Measurements from ENCODE around the gene CCDC43.
"Not testable (repeated sequence)": the region's sequence is repeated elsewhere in the genome, so short reads cannot be mapped to it uniquely, and the experiment has no call there.

The CCDC43 gene

DNA sequence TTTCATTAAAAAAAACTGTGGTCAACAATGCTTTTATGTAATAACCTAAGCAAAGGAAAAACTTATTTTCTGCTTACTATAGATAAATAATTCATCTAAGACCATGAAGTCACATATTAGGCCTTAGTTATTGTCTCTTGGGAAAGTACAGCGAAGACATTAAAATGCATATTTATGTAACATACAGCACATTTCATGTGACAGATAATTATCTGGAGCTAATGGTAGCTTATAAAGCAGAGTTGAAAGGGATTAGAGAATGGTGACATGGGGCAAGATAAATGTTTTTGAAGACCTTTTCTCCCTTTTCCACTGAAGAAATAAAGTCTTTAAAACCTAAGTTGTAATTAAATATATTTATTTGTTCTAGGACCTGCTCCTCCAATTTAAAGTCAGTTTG lies 23.6 kb downstream of the CCDC43 start:
- no peak for DNase-seq

DNA sequence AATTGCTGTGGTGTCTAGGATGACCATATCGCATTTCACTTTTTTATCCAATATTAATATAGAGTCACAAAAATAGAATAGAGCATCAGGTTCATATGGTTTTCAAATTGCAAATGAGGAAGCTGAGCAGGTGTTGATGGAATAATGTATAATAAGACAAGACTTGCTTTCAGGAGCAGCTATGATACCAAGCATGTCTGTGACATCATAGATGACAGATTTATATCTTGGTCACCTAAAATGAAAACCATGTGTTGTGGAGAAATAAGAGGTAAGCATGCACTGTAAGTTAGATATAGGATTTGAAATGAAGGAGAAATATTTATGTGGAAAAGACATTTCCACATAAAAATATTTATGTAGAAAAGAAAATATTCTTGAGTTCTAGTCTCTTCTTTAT lies 24.7 kb downstream of the CCDC43 start:
- no peak for DNase-seq

- no peak for DNase-seq
These were observed 26.5 kb downstream of the CCDC43 start for GRCh38 chr17:44663095-44663494.

GRCh38 chr17:44661835-44662234 lies 27.7 kb downstream of the CCDC43 start:
- DNase-seq = no peak

DNA sequence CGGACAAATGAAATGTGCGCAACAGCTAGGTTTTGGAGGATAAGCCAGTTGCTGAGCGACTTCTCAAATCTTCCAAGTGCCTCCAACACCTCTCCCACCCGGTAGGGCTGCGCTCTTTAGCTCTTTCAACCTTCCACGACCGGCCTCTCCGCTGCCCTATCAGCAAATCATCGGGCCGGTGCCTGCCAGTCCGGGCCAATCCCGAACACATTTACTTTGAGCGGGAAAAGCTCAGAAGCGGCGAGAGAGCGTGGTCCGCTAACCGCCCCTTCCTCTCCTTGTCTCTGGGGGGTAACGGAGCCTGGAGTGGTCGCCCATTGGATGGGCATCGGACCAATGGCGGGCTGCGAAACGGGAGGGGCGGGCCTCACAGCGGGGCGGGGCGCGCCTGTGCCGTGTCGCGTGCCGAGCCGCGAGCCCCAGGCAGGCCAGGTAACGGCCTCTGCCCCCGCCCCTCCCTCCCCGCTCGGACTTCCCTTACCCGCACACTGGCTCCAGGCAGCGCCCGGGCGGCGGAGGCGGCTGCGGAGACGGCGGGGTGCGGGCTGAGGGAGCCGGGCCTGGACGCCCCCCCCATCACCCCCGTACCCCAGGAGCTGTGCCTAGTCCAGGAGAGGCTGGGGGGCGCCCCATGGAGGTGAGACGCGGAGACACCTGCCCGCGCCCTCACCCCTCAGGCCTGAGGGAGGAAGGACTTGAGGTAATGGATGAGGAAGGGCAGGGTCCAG lies 33.4 kb downstream of the CCDC43 start, which contains the start of gene MEIOC:
MEIOC (plus strand) TSS at position 486 of the 728 bp plus-strand sequence; CDS start at position 632, 146 bp downstream.
- peak; percentile 2 for DNase-seq

DNA sequence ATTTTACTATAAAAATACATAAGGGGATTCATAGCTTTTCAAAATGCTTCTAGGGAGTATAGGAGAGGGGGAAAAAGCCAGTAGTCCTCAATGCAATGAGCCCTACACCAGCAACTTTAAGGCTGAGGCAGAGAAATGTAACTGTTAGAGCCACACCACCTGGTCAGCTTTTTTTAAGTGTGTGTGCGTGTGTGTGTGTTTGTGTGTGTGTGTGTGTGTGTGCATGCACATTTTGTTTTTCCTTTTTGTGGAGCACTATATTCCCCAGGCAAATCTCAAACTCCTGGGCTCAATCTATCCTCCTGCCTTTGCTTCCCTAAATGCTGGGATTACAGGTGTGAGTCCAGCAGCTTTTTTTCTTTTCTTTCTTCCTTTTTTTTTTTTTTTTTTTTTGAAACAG lies 35.6 kb downstream of the CCDC43 start:
- no peak for DNase-seq

DNA sequence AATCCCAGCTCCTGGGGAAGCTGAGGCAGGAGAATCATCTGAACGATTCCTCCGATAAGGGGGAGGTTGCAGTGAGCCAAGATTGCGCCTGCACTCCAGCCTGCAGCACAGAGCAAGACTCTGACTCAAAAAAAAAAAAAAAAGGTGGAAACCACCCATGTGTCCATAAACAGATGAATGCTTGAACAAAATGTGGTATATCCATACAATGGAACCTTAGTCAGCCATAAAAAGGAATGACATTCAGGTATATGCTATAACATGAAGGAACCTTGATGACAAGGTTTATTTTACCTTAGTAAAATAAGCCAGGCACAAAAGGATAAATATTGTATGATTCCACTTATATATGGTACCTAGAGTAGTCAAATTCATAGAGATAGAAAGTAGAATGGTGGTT lies 36.2 kb downstream of the CCDC43 start:
- DNase-seq = no peak

DNA sequence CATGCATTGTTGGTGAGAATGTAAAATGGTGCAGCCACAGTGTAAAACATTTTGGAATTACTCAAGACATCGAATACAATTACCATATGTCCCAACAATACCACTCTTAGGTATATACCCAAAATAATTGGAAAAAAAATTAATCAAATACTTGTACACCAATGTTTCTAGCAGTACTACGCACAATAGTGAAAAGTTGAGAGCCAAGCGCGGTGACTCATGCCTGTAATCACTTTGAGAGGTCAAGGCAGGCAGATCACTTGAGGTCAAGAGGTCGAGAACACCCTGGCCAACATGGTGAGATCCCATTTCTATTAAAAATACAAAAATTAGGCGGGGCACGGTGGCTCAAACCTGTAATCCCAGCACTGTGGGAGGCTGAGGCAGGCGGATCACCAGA lies 36.8 kb downstream of the CCDC43 start:
- DNase-seq = no peak

GRCh38 chr17:44651228-44651627 lies 38.3 kb downstream of the CCDC43 start:
- no peak for DNase-seq

DNA sequence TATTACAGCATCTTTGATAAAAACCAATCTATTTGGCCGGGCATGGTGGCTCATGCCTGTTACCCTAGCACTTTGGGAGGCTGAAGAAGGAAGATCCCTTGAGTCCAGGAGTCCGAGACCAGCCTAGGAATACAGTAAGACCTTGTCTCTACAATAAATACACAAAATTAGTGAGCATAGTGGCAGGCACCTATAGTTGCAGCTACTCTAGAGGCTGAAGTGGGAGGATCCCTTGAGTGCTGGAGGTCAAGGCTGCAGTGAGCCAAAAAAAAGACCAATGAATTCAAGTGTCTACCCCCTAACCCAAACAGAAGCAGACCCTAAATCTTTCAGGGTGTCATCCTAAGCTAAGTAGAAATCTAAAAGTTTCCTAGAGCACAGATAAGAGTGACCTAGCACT lies 40.6 kb downstream of the CCDC43 start:
- DNase-seq = no peak

GRCh38 chr17:44647736-44648135 lies 41.8 kb downstream of the CCDC43 start:
- DNase-seq = no peak

DNA sequence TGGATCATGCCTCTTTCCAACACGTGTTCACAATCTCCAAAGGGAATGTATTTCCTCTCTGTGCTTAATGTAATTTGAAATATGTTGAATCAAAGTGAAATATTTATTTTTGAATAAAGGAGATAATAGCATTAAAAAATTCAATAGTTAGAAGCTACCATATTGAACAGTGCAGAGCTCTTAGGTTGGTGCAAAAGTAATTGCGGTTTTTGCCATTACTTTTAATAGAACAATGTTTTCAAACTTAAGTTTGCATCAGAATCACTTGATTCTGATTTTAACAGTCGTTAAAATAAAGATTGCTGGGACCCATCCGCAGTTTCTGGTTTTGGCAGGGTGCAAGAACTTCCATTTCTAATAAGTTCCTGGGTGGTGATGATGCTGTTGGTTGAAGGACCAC lies 43.3 kb downstream of the CCDC43 start:
- no peak for DNase-seq

DNA sequence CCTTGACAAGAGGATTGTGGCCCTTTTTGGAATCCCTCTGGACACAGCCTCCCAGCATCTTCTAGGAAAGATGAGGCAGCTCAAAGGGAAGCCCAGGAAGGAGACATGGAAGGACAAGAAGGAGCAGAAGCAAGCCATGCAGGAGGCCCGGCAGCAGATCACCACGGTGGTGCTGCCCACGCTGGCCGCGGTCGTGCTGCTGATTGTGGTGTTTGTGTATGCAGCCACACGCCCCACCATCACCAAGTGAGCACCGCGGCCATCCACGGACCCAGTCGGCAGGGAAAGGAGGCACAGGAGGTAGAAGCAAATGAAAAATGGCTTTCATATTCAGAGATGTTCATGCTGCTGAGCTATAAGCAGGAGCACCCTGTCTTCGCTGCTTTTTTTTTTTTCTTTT lies 44.2 kb downstream of the CCDC43 start:
- DNase-seq = no peak

DNA sequence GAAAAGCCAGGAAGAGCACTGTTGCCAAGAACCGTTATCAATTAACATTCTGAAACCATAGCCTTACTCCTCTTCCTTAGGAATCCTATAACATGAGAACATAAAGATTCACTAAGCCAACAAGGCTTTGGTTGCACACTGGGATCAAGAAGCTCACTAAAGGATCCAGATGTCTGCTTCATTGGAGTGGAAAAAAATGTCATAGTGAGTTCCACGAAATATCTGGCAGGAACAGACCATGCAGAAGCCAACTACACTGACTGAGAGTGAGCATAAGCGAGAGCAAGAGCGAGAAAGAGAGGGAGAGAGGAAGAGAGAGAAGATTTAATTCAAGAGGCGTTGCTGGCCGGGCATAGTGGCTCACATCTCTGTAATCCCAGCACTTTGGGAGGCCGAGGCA lies 46.7 kb downstream of the CCDC43 start:
- DNase-seq = no peak

DNA sequence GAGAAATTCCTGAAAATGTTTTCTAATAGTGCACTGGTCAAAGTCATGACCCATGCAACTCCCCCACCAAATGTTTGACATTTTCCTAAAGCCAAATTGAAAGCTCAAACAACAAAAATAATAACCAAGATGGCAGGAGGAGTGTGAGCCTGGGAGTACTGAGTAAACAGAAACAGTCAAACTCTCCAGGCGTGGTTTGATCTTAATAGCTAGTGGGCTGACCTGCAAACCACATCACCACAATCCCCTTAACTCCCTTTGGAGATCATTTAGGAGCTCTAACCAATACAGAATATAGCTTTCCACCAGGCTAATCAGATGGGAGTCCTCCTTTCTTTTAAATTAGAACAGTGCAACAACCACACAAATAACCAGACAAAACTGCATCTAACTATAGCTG lies 52.5 kb downstream of the CCDC43 start:
- DNase-seq = no peak

DNA sequence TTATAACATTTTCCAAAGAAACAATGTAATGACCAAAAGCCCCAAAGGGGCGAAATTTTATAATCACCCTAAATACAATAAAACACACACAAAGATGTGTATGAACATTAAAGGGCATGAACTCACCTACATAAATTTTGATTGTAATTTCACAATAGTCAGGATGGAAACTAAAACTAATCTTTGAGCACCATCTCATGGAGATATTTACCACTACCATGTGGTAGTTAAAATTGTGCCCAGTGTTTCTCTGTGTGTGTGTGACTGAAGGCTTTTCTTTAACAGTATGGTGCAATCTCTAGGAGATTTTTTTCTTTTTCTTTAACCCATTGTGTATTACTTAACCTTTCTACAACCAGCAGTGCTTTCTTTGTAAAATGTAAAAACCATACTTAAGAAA lies 53.0 kb downstream of the CCDC43 start:
- DNase-seq = no peak

- DNase-seq = not testable (repeated sequence)
These were observed 55.2 kb downstream of the CCDC43 start for GRCh38 chr17:44634401-44634800.

GRCh38 chr17:44633998-44634397 lies 55.6 kb downstream of the CCDC43 start:
- DNase-seq = no peak

DNA sequence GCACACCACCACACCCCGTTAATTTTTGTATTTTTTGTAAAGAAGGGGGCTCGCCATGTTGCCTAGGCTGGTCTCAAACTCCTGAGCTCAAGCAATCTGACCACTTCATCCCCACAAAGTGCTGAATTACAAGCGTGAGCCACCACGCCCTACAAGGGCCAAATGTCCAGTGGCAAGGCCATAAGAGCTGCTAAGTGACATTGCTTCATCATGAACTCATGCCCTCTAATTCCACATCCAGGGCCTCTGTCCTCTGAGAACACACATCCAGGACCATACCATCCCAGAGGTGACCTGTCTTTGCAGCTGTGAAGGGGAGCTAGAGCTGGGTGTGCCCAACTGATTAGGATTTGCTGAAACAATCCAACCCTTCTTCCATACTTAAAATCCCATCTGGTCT lies 58.9 kb downstream of the CCDC43 start:
- DNase-seq = no peak

DNA sequence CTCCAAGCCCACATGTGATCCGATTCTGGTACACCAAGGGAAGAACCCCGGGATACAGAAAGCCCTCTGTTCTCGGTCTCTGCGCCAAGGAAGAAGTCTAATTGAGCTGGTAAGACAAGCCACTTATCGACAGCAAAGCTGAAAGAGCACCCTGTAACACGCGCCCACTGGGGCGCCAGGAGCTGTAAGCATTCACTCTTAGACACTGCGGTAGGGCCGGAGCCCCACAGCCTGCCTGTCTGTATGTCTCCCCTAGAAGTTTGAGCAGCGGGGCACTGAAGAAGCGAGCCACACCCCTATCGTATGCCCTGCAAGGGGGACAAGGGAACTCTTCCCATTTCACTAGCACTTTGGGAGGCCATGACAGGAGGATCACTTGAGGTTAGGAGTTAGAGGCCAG lies 60.3 kb downstream of the CCDC43 start:
- DNase-seq = no peak

- peak; percentile 0 for DNase-seq
These were observed 61.1 kb downstream of the CCDC43 start for GRCh38 chr17:44628243-44629188.

DNA sequence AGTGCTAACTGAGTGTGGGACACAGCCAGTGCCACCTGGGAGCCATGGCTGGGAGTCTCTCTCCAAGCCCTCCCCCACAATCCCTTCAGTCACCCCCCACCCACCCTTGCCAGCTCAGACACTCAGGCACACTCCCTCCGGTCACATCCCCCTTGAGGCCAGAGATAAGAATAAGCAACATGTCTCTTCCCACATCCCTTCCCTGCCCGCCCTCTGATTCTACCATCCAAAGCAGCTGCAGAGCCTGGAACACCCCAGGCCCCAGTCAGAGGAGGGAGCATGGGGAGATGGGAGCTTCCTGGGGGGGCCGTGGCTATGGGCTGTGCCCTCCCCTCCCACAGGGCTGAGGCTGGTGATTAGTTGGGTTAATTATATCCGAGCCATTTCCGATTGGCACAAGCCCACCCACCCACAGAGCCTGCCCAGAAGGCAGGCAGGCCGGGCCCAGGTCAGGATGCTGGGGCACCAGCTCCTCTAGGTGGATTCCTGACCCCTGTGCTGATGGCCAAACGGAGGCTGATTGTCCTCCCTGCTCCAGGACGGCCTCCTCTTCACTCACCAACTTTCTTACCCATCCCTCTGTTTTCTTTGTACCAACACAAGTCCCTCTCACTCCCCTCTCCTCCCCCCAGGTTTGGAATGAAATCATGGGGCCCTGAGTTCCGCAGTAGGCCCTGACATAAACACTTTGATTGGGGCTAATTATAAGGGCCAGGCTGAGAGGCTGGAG lies 61.9 kb downstream of the CCDC43 start:
- DNase-seq = no peak
